Neuronal stem cell (in vitro differentiated cells): Measurements from ENCODE around the gene TSHZ2.

Experiments
- DNase-seq: peaks from one replicate; pipeline ENCODE4 v3.0.0-alpha.2; 2013; ENCODE audit warnings: low spot score
- H2AFZ ChIP-seq: one replicate; pipeline ENCODE4 v1.6.1; 2013; ENCODE audit warnings: mild to moderate bottlenecking, low read length, inconsistent platforms
- H2AK5ac ChIP-seq: 2 replicates; pipeline ENCODE4 v1.6.1; 2013; ENCODE audit warnings: low read depth, mild to moderate bottlenecking, inconsistent platforms, low read length, moderate library complexity, mixed read lengths
- H2BK120ac ChIP-seq: 2 replicates; pipeline ENCODE4 v1.6.1; 2013; ENCODE audit warnings: low read depth, mild to moderate bottlenecking, inconsistent platforms, low read length, moderate library complexity, mixed read lengths
- H2BK12ac ChIP-seq: one replicate; pipeline ENCODE4 v1.6.1; 2013; ENCODE audit warnings: low read length, inconsistent platforms
- H2BK15ac ChIP-seq: 2 replicates; pipeline ENCODE4 v1.6.1; 2013; ENCODE audit warnings: mild to moderate bottlenecking, low read length, inconsistent platforms, mixed read lengths
- H2BK5ac ChIP-seq: one replicate; pipeline ENCODE4 v1.6.1; 2013; ENCODE audit warnings: inconsistent platforms, mild to moderate bottlenecking, low read length, moderate library complexity
- H3K14ac ChIP-seq: one replicate; pipeline ENCODE4 v1.6.1; 2013; ENCODE audit warnings: low read length, inconsistent platforms
- H3K18ac ChIP-seq: 2 replicates; pipeline ENCODE4 v1.6.1; 2013; ENCODE audit warnings: low read length, inconsistent platforms
- H3K23ac ChIP-seq: 2 replicates; pipeline ENCODE4 v1.6.1; 2013; ENCODE audit warnings: low read depth, mild to moderate bottlenecking, mixed read lengths, low read length, inconsistent platforms; ENCODE audit not compliant: poor library complexity
- H3K27ac ChIP-seq: replicated peaks from 3 replicates; pipeline ENCODE4 v1.5.1; 2013; ENCODE audit warnings: low read length, inconsistent platforms
- H3K27me3 ChIP-seq, 3 experiments: 2 replicates each; pipeline ENCODE4 v1.6.1; 2013; ENCODE audit warnings: low read length in 3 of 3, mild to moderate bottlenecking in 2 of 3, inconsistent platforms in 1 of 3, low read depth in 1 of 3, mixed read lengths in 1 of 3, moderate library complexity in 1 of 3; ENCODE audit not compliant: control insufficient read depth in 3 of 3, insufficient read depth in 3 of 3
- H3K36me3 ChIP-seq, 2 donors: replicated peaks in 1 of 2; 2 replicates each; pipeline ENCODE4 v1.6.1; 2013; ENCODE audit warnings: low read length in 2 of 2; ENCODE audit not compliant: control insufficient read depth in 2 of 2, insufficient read depth in 2 of 2
- H3K4ac ChIP-seq: 2 replicates; pipeline ENCODE4 v1.6.1; 2013; ENCODE audit warnings: inconsistent platforms, mild to moderate bottlenecking, low read length, moderate library complexity
- H3K4me1 ChIP-seq, 2 donors: 1 replicate in 1 of 2; 2 replicates in 1 of 2; pipeline ENCODE4 v1.6.1; 2013; ENCODE audit warnings: low read length in 2 of 2, low read depth in 1 of 2; ENCODE audit not compliant: control insufficient read depth in 2 of 2, insufficient read depth in 1 of 2
- H3K4me2 ChIP-seq: one replicate; pipeline ENCODE4 v1.6.1; 2013; ENCODE audit warnings: mild to moderate bottlenecking, low read length, inconsistent platforms; ENCODE audit not compliant: insufficient read depth, poor library complexity, severe bottlenecking
- H3K4me3 ChIP-seq, 2 donors: 2 replicates each; pipeline ENCODE4 v1.5.1; 2013; ENCODE audit warnings: low read length in 2 of 2, mild to moderate bottlenecking in 2 of 2, inconsistent platforms in 1 of 2, moderate library complexity in 1 of 2
- H3K79me1 ChIP-seq: one replicate; pipeline ENCODE4 v1.6.1; 2013; ENCODE audit warnings: low read depth, mild to moderate bottlenecking, inconsistent platforms, low read length, moderate library complexity
- H3K9ac ChIP-seq: one replicate; pipeline ENCODE4 v1.6.1; 2013; ENCODE audit warnings: mild to moderate bottlenecking, low read depth, low read length, inconsistent platforms; ENCODE audit not compliant: poor library complexity
- H3K9me3 ChIP-seq, 2 donors: replicated peaks in 1 of 2; 2 replicates each; pipeline versions ENCODE3 to v1.6.1; 2013; ENCODE audit warnings: low read length in 2 of 2, mild to moderate bottlenecking in 2 of 2, inconsistent platforms in 1 of 2, low read depth in 1 of 2, mixed read lengths in 1 of 2, moderate library complexity in 1 of 2; ENCODE audit not compliant: control insufficient read depth in 2 of 2, insufficient read depth in 1 of 2
- H4K8ac ChIP-seq: one replicate; pipeline ENCODE4 v1.6.1; 2013; ENCODE audit warnings: low read depth, mild to moderate bottlenecking, inconsistent platforms, low read length, moderate library complexity
- H4K91ac ChIP-seq: one replicate; pipeline ENCODE4 v1.6.1; 2013; ENCODE audit warnings: low read length, low read depth, mild to moderate bottlenecking, inconsistent platforms; ENCODE audit not compliant: poor library complexity
- WGBS, 2 donors: extraction: QIAGEN DNeasy Blood & Tissue Kit; methylation state at CpG; one replicate each; pipeline ENCODE4 v1.1.7; 2013; ENCODE audit warnings: missing lambda C conversion rate in 2 of 2, mixed read lengths in 1 of 2; ENCODE audit not compliant: insufficient read length in 2 of 2, insufficient replicate concordance in 1 of 2; ENCODE audit errors: extremely low coverage in 2 of 2; 5-methylcytosine and 5-hydroxymethylcytosine counted together

The TSHZ2 gene

DNA sequence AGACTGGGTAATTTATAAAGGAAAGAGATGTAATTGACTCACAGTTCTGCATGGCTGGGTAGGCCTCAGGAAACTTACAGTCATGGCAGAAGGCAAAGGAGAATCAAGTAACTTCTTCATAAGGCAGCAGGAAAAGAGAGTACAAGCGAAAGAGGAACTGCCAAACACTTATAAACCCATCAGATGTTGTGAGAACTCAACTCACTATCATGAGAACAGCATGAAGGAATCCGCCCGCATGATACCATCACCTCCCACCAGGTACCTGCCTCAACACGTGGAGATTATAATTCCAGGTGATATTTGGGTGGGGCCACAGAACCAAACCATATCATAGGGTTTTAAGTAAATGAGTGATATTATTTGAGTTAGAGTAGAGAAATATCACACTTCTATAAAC is 189.3 kb downstream of the TSHZ2 start:
- no CpG with 5 or more reads among the region's 4 CpGs for WGBS, 2 donors

DNA sequence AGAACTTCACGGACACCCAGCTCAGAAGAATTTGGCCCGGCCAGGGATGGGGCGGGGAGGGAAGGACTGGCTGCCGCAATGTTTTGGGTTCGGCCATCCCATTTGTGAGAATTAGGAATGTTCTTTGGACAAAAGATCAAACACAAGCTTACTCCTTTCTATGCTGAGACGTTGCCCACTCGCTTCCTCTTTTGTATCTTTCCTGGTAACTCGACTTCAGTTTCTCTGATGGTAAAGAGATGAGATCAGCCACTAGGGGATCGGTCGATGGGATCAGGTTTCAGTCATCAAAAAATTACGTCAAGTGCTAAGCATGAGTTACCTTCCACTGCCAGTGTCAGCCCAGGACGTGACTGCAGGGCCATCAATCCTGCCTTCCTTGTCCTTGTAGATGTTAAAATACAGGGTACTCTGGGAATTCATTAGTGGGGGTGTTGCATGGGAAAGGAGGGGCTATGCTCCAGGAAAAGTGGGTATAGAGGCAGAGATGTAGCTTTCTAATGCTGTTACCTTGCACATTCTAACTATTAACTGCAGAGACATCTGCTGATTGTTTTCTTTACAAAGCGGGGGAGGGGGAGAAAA is 190.2 kb downstream of the TSHZ2 start:
- Histone ChIP-seq H2AK5ac (no peak overlapping the region), H3K79me1 (no peaks in the 10 kb centered on the region), H3K4me3 (peak overlapping the region in 1 of 2 donors; percentile 26), H3K23ac (no peak overlapping the region), H2BK12ac (no peak overlapping the region), H3K9me3 (no peaks in the 10 kb centered on the region), H2BK120ac (no peak overlapping the region), H3K27me3 (no peaks in the 10 kb centered on the region), H3K4me1 (peaks cover 2% of the 10 kb centered on the region in 2 donors), H3K4ac (no peak overlapping the region), H3K14ac (no peak overlapping the region), H4K91ac (no peak overlapping the region), H3K36me3 (no peaks in the 10 kb centered on the region), H3K18ac (no peak overlapping the region), H2BK15ac (no peak overlapping the region), H2AFZ (peak overlapping the region; percentile 79), H2BK5ac (no peak overlapping the region), H3K9ac (no peak overlapping the region), H3K27ac (no peak overlapping the region), H4K8ac (no peak overlapping the region), H3K4me2 (no peak overlapping the region)
- WGBS, 2 donors, result no CpG with 5 or more reads among the region's 13 CpGs
- peak; percentile 48 for DNase-seq

More for the DNA sequence above, 189.3 kb downstream of the TSHZ2 start:
- no peak overlapping the region for H3K23ac ChIP-seq
- no peak overlapping the region for H3K4ac ChIP-seq
- H3K27me3 ChIP-seq, result no peaks in the 10 kb centered on the region
- peaks cover 2% of the 10 kb centered on the region in 2 donors for H3K4me1 ChIP-seq
- DNase-seq, result no peak
- no peak overlapping the region for H2BK15ac ChIP-seq
- H3K36me3 ChIP-seq, result no peaks in the 10 kb centered on the region
- H3K27ac ChIP-seq, result no peak overlapping the region
- H3K79me1 ChIP-seq, result no peaks in the 10 kb centered on the region
- H2AFZ ChIP-seq, result no peak overlapping the region
- H3K4me2 ChIP-seq, result no peak overlapping the region
- no peak overlapping the region for H3K4me3 ChIP-seq
- no peak overlapping the region for H2BK12ac ChIP-seq
- no peaks in the 10 kb centered on the region for H3K9me3 ChIP-seq
- H3K14ac ChIP-seq, result no peak overlapping the region
- no peak overlapping the region for H2BK120ac ChIP-seq
- no peak overlapping the region for H2AK5ac ChIP-seq
- no peak overlapping the region for H4K91ac ChIP-seq
- no peak overlapping the region for H3K18ac ChIP-seq
- H3K9ac ChIP-seq, result no peak overlapping the region
- H4K8ac ChIP-seq, result no peak overlapping the region
- H2BK5ac ChIP-seq, result no peak overlapping the region

DNA sequence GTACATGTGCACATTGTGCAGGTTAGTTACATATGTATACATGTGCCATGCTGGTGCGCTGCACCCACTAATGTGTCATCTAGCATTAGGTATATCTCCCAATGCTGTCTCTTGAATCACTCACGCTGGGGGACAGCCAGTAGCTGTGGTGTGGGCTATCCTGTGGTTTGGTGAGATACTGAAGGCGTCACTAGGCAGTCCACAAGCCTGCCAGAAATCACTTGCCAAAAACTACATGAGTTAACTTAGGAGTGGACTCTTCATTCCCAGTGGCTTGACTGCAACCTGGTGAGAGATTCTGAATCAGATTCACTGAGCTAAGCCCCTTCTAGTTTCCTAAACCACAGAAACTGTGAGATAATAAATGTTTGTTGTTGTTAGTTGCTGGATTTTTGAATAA is 191.3 kb downstream of the TSHZ2 start:
- Histone ChIP-seq H2BK120ac (no peak overlapping the region), H2BK15ac (no peak overlapping the region), H4K8ac (no peak overlapping the region), H2AK5ac (no peak overlapping the region), H3K27me3 (no peaks in the 10 kb centered on the region), H3K4me1 (peaks cover 2% of the 10 kb centered on the region in 2 donors), H3K23ac (no peak overlapping the region), H4K91ac (no peak overlapping the region), H3K9ac (no peak overlapping the region), H3K14ac (no peak overlapping the region), H3K18ac (no peak overlapping the region), H3K4ac (no peak overlapping the region), H3K4me3 (no peak overlapping the region), H3K27ac (no peak overlapping the region), H2BK12ac (no peak overlapping the region), H3K9me3 (no peaks in the 10 kb centered on the region), H3K79me1 (no peaks in the 10 kb centered on the region), H2AFZ (no peak overlapping the region), H2BK5ac (no peak overlapping the region), H3K36me3 (no peaks in the 10 kb centered on the region), H3K4me2 (no peak overlapping the region)
- WGBS, 2 donors, result no CpG with 5 or more reads among the region's 3 CpGs
- no peak for DNase-seq

DNA sequence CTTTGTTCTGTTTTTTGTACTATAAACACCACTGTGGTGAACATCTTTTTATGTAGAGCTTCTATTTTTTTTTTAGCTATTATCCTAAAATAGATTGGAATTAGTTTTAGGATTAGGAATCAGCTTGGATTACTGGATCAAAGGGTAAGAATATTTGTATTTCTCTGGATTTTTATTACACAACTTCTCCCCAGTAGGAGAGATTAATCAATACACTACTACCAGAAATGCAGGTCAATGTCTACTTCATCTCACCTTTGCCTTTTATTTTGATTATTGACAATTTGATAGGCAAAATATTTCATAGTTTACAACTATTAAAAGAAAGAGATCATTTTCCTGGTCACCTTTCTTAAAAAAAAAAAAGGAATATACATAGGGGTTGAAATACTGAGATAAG is 191.9 kb downstream of the TSHZ2 start:
- Histone ChIP-seq H3K79me1 (no peaks in the 10 kb centered on the region), H3K27ac (no peak overlapping the region), H3K9ac (no peak overlapping the region), H3K4ac (no peak overlapping the region), H2BK5ac (no peak overlapping the region), H3K14ac (no peak overlapping the region), H2AFZ (no peak overlapping the region), H4K8ac (no peak overlapping the region), H3K4me2 (no peak overlapping the region), H4K91ac (no peak overlapping the region), H2BK12ac (no peak overlapping the region), H3K27me3 (no peaks in the 10 kb centered on the region), H3K9me3 (no peaks in the 10 kb centered on the region), H3K4me1 (peaks cover 2% of the 10 kb centered on the region in 2 donors), H3K23ac (no peak overlapping the region), H3K36me3 (no peaks in the 10 kb centered on the region), H2AK5ac (no peak overlapping the region), H3K18ac (no peak overlapping the region), H2BK15ac (no peak overlapping the region), H2BK120ac (no peak overlapping the region), H3K4me3 (no peak overlapping the region)
- no peak for DNase-seq
